GM19193 (cell line): ENCODE data around the gene CUX1.

Experiments used
- POLR2A ChIP-seq: IDR thresholded peaks from 4 replicates; pipeline ENCODE4 v1.6.1; 2011; ENCODE audit not compliant: insufficient read depth, insufficient read length; ENCODE audit errors: extremely low read depth

Gene CUX1

GRCh38 chr7:101882595-101883564 lies 65.5 kb downstream of the CUX1 start:
- no peak for TF ChIP-seq POLR2A

- no peak for TF ChIP-seq POLR2A
Measured at GRCh38 chr7:101884671-101885596, 67.5 kb downstream of the CUX1 start.

- no peak for TF ChIP-seq POLR2A
Measured at GRCh38 chr7:101885597-101885955, 68.2 kb downstream of the CUX1 start.

GRCh38 chr7:101890749-101891523 lies 73.5 kb downstream of the CUX1 start:
- no peak for TF ChIP-seq POLR2A

GRCh38 chr7:101891936-101892640 lies 74.7 kb downstream of the CUX1 start:
- no peak for TF ChIP-seq POLR2A

- no peak for TF ChIP-seq POLR2A
Measured at GRCh38 chr7:101893341-101894082, 76.1 kb downstream of the CUX1 start.

- no peak for TF ChIP-seq POLR2A
Measured at GRCh38 chr7:101896316-101896715, 78.9 kb downstream of the CUX1 start.

- no peak for TF ChIP-seq POLR2A
Measured at GRCh38 chr7:101896941-101897340, 79.5 kb downstream of the CUX1 start.

- TF ChIP-seq POLR2A: no peak
Measured at GRCh38 chr7:101898106-101898505, 80.7 kb downstream of the CUX1 start.

GRCh38 chr7:101899616-101900015 lies 82.2 kb downstream of the CUX1 start:
- TF ChIP-seq POLR2A: no peak

GRCh38 chr7:101900103-101900502 lies 82.7 kb downstream of the CUX1 start:
- TF ChIP-seq POLR2A: no peak

- TF ChIP-seq POLR2A: no peak
Measured at GRCh38 chr7:101901661-101902491, 84.5 kb downstream of the CUX1 start.
